Upper lobe of left lung (tissue), 6 donors: Measurements from ENCODE around the gene CDPF1. TPM values are rescaled to one million over a fixed set of nuclear protein-coding genes. Genes with fewer than 3 reads are reported as not detected.

Experiments used
- ATAC-seq, 2 donors: fragments of 200-7000 bp; cut with Tn5 transposase; one replicate each; pipeline ENCODE4 v1.9.1; 2022; ENCODE audit warnings: mild to moderate bottlenecking in 2 of 2, moderate library complexity in 2 of 2; ENCODE audit not compliant: low FRiP score in 2 of 2
- DNase-seq, 2 donors: peaks; one replicate each; pipeline ENCODE4 v3.0.0-alpha.2; 2019 to 2020
- H3K27ac ChIP-seq, 4 donors: fragments of 200-600 bp; sonication (generic); one replicate each; pipeline ENCODE4 v1.5.1; 2016 to 2019
- H3K27me3 ChIP-seq, 4 donors: fragments of 200-600 bp; sonication (generic); one replicate each; pipeline ENCODE4 v1.5.1; 2017 to 2019
- H3K36me3 ChIP-seq, 4 donors: fragments of 200-600 bp; sonication (generic); one replicate each; pipeline ENCODE4 v1.5.1; 2016 to 2019
- H3K4me1 ChIP-seq, 4 donors: fragments of 200-600 bp; sonication (generic); one replicate each; pipeline ENCODE4 v1.5.1; 2018 to 2019
- H3K4me3 ChIP-seq, 4 donors: fragments of 200-600 bp; sonication (generic); one replicate each; pipeline ENCODE4 v1.5.1; 2017 to 2019; ENCODE audit warnings: mild to moderate bottlenecking in 2 of 4, moderate library complexity in 1 of 4
- H3K9me3 ChIP-seq, 4 donors: fragments of 200-600 bp; sonication (generic); one replicate each; pipeline ENCODE4 v1.5.1; 2018 to 2019
- CTCF ChIP-seq, 6 experiments: fragments of 450-650 bp in 4 of 6; fragments of 200-600 bp in 2 of 6; sonication (generic) in 2 of 6; IDR thresholded peaks; one replicate each; pipeline ENCODE4 v1.5.1; 2016 to 2019; ENCODE audit warnings: antibody characterized with exemption in 6 of 6
- EP300 ChIP-seq, 4 donors: sonication (generic); formaldehyde crosslinking; IDR thresholded peaks; one replicate each; pipeline ENCODE4 v1.5.1; 2017; ENCODE audit warnings: antibody characterized with exemption in 4 of 4, control low read depth in 2 of 4
- POLR2A ChIP-seq, 4 donors: fragments of 450-650 bp; IDR thresholded peaks; one replicate each; pipeline ENCODE4 v1.5.1; 2016 to 2017; ENCODE audit warnings: antibody characterized with exemption in 4 of 4, mild to moderate bottlenecking in 2 of 4
- POLR2AphosphoS5 ChIP-seq, 2 donors: sonication (generic); formaldehyde crosslinking; IDR thresholded peaks; one replicate each; pipeline ENCODE4 v1.5.1; 2017; ENCODE audit warnings: antibody characterized with exemption in 2 of 2
- WGBS, 2 donors: methylation state at CpG; one replicate each; pipeline ENCODE4 v1.1.5; 2017 to 2018; 5-methylcytosine and 5-hydroxymethylcytosine counted together
- total RNA-seq, 6 donors: library from RNA; depleted of rRNA in 4 of 6; stranded (reverse); fragments of >200 nt in 4 of 6; gene quantifications; one replicate each; pipeline versions ENCODE4 v1.1.0 to v1.2.1, GENCODE V29; 2016 to 2021
- donor health status: DM: no; HTN: no; CAD: no; lungs with moderate emphysema.
- donor health status: DM: no; HTN: yes; CAD: no; lungs with severe emphysema.

The CDPF1 gene
- total RNA-seq, 6 donors from 2014 or later: 6.8 to 22.9 (median 11.2) TPM

GRCh38 chr22:46245511-46245910 lies 4.6 kb downstream of the CDPF1 start:
- Histone ChIP-seq H3K4me3 (no peak overlapping the region), H3K27ac (peak overlapping the region in 1 of 4 donors; percentile 7), H3K4me1 (peaks cover 6 to 15% (median 9%) of the 10 kb centered on the region in 4 donors), H3K27me3 (no peaks in the 10 kb centered on the region), H3K36me3 (peaks cover 5 to 27% (median 7%) of the 10 kb centered on the region in 4 donors), H3K9me3 (no peaks in the 10 kb centered on the region)
- ATAC-seq: no peak
- no peak for TF ChIP-seq EP300 (IDR thresholded peaks at IDR 0.05)
- no peak for TF ChIP-seq POLR2A (IDR thresholded peaks at IDR 0.05)
- no peak for TF ChIP-seq CTCF (IDR thresholded peaks at IDR 0.05)
- no peak for TF ChIP-seq POLR2AphosphoS5 (IDR thresholded peaks at IDR 0.05)
- 57 to 66% methylated on average over 4 to 15 of the region's 16 CpGs for WGBS, 2 donors
- no peak for DNase-seq

GRCh38 chr22:46244771-46245170 lies 5.3 kb downstream of the CDPF1 start:
- peaks cover 6 to 14% (median 9%) of the 10 kb centered on the region in 4 donors for H3K4me1 ChIP-seq
- WGBS, 2 donors: 86 to 97% methylated on average over 5 to 8 of the region's 9 CpGs
- H3K27ac ChIP-seq: no peak overlapping the region
- no peak for TF ChIP-seq POLR2AphosphoS5 (IDR thresholded peaks at IDR 0.05)
- no peak for TF ChIP-seq EP300 (IDR thresholded peaks at IDR 0.05)
- TF ChIP-seq CTCF (IDR thresholded peaks at IDR 0.05): no peak
- TF ChIP-seq POLR2A (IDR thresholded peaks at IDR 0.05): no peak
- ATAC-seq (peak in 1 of 2 donors; percentile 7), DNase-seq (peak in 1 of 2 donors; percentile 69)
- H3K9me3 ChIP-seq: no peaks in the 10 kb centered on the region
- no peak overlapping the region for H3K4me3 ChIP-seq
- no peaks in the 10 kb centered on the region for H3K27me3 ChIP-seq
- peaks cover 5 to 32% (median 7%) of the 10 kb centered on the region in 4 donors for H3K36me3 ChIP-seq

- H3K27me3 ChIP-seq: no peaks in the 10 kb centered on the region
- peak in 1 of 2 donors; percentile 56 for DNase-seq
- no peak for ATAC-seq
- H3K9me3 ChIP-seq: no peaks in the 10 kb centered on the region
- no peak overlapping the region for H3K27ac ChIP-seq
- no peak overlapping the region for H3K4me3 ChIP-seq
- WGBS, 2 donors: 89 to 94% methylated on average over 10 of the region's 10 CpGs
- H3K36me3 ChIP-seq: peaks cover 5 to 43% (median 14%) of the 10 kb centered on the region in 4 donors
- no peak for TF ChIP-seq EP300 (IDR thresholded peaks at IDR 0.05)
- no peak for TF ChIP-seq CTCF (IDR thresholded peaks at IDR 0.05)
- H3K4me1 ChIP-seq: peaks cover 0 to 4% (median 0%) of the 10 kb centered on the region in 4 donors
Observed at GRCh38 chr22:46242076-46242475, 8.0 kb downstream of the CDPF1 start.

- TF ChIP-seq CTCF (IDR thresholded peaks at IDR 0.05) (no peak), POLR2A (IDR thresholded peaks at IDR 0.05) (no peak), EP300 (IDR thresholded peaks at IDR 0.05) (no peak), POLR2AphosphoS5 (IDR thresholded peaks at IDR 0.05) (no peak)
- H3K9me3 ChIP-seq: no peaks in the 10 kb centered on the region
- WGBS, 2 donors: 73 to 86% methylated on average over 5 of the region's 5 CpGs
- H3K36me3 ChIP-seq: peaks cover 5 to 45% (median 16%) of the 10 kb centered on the region in 4 donors
- H3K27me3 ChIP-seq: no peaks in the 10 kb centered on the region
- H3K27ac ChIP-seq: no peak overlapping the region
- DNase-seq (no peak), ATAC-seq (no peak)
- H3K4me1 ChIP-seq: peaks cover 0 to 4% (median 0%) of the 10 kb centered on the region in 4 donors
- no peak overlapping the region for H3K4me3 ChIP-seq
Observed at GRCh38 chr22:46241396-46242007, 8.6 kb downstream of the CDPF1 start.

GRCh38 chr22:46240907-46241306 lies 9.2 kb downstream of the CDPF1 start:
- Histone ChIP-seq H3K4me1 (peaks cover 0 to 4% (median 0%) of the 10 kb centered on the region in 4 donors), H3K9me3 (no peaks in the 10 kb centered on the region), H3K27ac (no peak overlapping the region), H3K27me3 (no peaks in the 10 kb centered on the region), H3K36me3 (peaks cover 5 to 48% (median 19%) of the 10 kb centered on the region in 4 donors), H3K4me3 (no peak overlapping the region)
- no peak for TF ChIP-seq EP300 (IDR thresholded peaks at IDR 0.05)
- no peak for TF ChIP-seq CTCF (IDR thresholded peaks at IDR 0.05)
- TF ChIP-seq POLR2A (IDR thresholded peaks at IDR 0.05): no peak
- TF ChIP-seq POLR2AphosphoS5 (IDR thresholded peaks at IDR 0.05): no peak
- WGBS, 2 donors: 83 to 89% methylated on average over 7 of the region's 7 CpGs
- no peak for ATAC-seq
- no peak for DNase-seq
